Left colon (tissue), 2 donors: ENCODE results near the gene TTYH3. TPM values are rescaled to one million over a fixed set of nuclear protein-coding genes. Genes with fewer than 3 reads are reported as not detected.

Experiments used
- ATAC-seq: fragments of 200-7000 bp; cut with Tn5 transposase; one replicate; pipeline ENCODE4 v1.9.1; 2020; ENCODE audit warnings: mild to moderate bottlenecking, moderate library complexity
- DNase-seq, 2 donors: peaks; one replicate each; pipeline ENCODE4 v3.0.0-alpha.2; 2020
- intact Hi-C, 2 donors: fragments of 100-400 bp; cut with DNase I in 1 of 2; cut with micrococcal nuclease in 1 of 2; formaldehyde crosslinking; loops; one replicate each; pipeline versions ENCODE4 v1.11.2 to v1.14.0; 2022; cut with DNase I, micrococcal nuclease
- total RNA-seq, 2 donors: library from RNA; stranded (reverse); fragmentation: NEBNext Ultra II Directional; extraction: Animal tissue kit (Norgen Biotek cat#: 25700); gene quantifications; one replicate each; pipeline ENCODE4 v1.2.1, GENCODE V29; 2021
- donor health status: DM: no; HTN: no; CAD: no.
- donor health status: DM: yes; HTN: yes; CAD: no.

TTYH3 gene
- total RNA-seq, 2 donors from 2014 or later: 31.3 to 51.0 TPM

GRCh38 chr7:2641406-2642393, 9.9 kb downstream of the TTYH3 start:
- peak; percentile 66 to 72 for DNase-seq
- peak; percentile 16 for ATAC-seq

DNA sequence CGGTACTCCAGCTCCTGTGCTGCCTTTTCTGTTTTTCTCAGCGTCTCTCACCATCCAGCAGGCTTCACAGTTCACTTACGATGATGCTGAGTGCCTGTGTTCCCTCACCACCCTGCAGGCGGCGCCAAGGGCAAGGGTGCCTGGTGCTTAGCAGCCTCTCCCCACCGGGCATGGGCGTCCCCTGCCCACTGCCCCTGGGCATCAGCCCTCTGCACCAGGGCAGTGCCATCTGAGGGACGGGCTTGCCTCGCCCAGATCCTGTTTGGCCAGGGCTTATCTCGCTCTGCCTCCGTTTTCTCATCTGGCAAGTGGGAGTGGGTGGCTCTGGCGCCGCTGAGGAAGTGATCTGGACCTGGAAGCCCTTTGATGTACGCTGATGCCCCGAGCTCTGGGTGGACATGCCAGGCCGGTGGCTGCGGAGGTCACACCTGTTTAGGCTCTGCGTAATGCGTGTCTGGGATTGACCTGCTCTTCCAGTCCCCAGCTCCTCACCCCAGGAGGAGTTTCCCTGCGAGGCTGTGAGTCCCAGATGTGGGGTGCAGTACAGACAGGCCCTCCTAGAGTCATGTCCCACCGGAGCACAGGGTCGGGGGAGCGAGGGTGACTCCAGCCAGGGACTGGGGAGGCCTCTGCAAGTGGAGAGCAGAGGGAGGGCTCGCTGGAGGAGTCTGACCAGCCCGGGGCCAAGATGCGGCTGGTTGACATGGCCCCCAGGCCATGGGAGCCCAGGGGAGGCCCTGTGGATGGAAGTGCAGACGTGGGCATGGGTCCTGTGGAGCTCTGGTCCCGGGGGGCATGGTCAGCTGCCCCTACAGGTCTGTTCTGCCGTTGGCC, 11.8 kb downstream of the TTYH3 start:
- DNase-seq (peak in 1 of 2 donors; percentile 30), ATAC-seq (peak; percentile 7)
- intact Hi-C loops: no loop called here

More at GRCh38 chr7:2641406-2642393, 9.9 kb downstream of the TTYH3 start:
- intact Hi-C loops: no loop called here

DNA sequence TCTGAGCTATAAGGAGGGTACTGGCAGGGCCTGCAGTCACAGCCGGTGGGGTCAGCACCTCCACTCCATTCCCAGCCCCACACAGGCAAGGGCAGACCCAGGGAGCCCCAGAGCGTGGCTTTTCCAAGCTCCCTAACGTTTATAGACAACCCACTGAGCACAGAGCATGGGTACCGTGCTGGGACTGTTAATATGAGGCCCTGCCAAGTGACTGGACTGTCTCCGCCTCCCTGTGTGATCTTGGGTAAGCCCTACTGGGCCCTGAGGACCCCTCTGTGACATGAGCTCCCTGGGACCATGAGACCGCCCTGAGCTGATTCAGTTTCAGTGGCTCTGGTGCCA, 12.4 kb downstream of the TTYH3 start:
- no peak for DNase-seq
- ATAC-seq: no peak
- intact Hi-C loops: no loop called here

DNA sequence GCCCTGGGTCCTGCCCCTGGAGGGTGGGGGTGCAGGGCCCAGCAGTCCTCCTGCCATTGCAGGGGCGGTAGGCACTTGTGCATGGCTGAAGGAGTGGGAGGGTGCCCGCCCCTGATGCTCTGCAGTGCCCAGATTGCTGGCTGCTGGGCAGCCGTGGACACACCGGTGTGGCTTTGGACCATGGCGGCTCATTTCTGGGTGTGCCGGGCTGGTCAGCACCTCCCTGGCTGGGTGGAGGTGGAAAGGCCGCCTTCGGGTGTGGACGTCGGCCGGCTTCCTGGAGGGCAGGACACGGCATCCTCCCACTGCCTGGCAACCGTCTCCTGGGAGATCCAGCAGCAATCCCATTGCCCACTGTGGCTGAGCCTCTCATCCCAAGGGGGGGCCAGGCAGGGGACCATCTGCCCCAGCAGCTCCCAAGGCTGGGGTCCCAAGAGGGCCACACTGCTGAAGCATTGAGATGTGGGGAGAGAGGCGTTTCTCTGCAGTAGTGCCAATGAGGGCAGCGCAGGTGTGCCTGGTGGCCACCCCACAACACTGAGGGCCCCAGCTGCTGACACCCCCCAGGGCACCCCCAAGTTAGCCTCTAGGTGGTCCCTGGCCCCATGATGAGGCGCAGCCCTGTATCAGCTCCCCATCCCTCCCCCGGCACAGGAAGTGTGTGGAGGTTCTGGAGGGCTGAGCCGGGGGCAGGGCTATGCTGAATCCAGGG, 12.9 kb downstream of the TTYH3 start:
- ATAC-seq (peak; percentile 61), DNase-seq (peak in 1 of 2 donors; percentile 41)
- intact Hi-C loops: no loop called here

- intact Hi-C loops: no loop called here
- DNase-seq (peak in 1 of 2 donors; percentile 38), ATAC-seq (no peak)
These were observed 13.6 kb downstream of the TTYH3 start for GRCh38 chr7:2645274-2645868.

DNA sequence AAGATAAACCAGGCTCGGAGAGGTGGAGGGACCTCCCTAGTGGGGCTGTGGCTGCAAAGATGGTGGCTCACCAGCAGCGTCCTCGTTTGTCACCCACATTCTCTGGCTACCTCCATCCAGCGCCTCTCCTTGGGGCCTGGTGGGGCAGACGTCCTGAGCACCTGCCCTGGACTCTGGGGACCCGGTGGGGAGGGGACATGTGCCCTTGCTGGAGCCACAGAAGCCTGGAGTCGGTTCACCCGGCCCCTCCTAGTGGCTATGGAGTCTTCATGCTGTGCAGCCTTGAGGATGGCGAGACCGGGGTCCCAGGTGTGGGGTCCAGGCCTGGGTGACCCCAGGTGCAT, 14.5 kb downstream of the TTYH3 start:
- intact Hi-C loops: no loop called here
- ATAC-seq: no peak
- DNase-seq: no peak

- ATAC-seq: no peak
- intact Hi-C loops: no loop called here
- no peak for DNase-seq
These were observed 15.1 kb downstream of the TTYH3 start for GRCh38 chr7:2646680-2647571.

GRCh38 chr7:2647594-2648172, 15.9 kb downstream of the TTYH3 start:
- ATAC-seq (no peak), DNase-seq (no peak)
- intact Hi-C loops: no loop called here

DNA sequence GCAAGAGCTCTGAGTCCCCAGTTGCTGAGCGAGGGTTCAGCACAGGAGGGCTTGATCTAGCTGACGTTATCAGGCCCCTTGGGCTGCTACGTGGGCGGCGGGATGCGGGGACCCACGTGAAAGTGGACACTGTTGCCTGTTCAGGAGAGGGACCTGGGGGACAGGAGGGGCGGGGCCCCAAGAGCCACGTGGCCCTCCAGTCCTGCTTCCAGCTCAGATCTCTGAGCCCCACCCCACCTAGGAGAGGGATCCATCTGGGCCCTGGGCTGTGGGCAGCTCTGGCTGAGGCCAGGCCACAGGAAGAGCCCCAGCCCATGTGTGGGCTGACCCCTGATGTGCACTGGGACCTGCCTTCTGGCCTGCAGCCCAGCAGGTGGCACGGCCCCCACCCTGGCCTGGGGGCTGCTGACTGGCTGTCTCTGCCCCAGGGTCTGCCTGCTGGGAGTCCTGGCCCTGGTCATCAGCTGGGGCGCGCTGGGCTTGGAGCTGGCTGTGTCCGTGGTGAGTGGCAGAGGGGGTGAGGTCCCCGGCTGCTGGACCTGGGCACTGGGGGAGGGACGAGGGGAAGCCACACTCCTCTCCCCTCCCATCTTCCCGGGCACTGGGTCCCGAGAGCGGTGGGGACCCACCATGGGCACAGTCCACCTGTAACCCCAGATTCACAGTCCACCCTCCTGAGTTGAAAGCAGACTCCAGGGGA, 17.5 kb downstream of the TTYH3 start:
- intact Hi-C loops: no loop called here
- no peak for ATAC-seq
- no peak for DNase-seq

- ATAC-seq: no peak
- intact Hi-C loops: no loop called here
- DNase-seq: no peak
These were observed 18.2 kb downstream of the TTYH3 start for GRCh38 chr7:2649991-2650390.

- intact Hi-C loops: no loop called here
- no peak for ATAC-seq
- DNase-seq: no peak
These were observed 18.7 kb downstream of the TTYH3 start for GRCh38 chr7:2650451-2650850.

GRCh38 chr7:2651336-2651735, 19.6 kb downstream of the TTYH3 start:
- DNase-seq: peak in 1 of 2 donors; percentile 24
- ATAC-seq: peak; percentile 13
- intact Hi-C loops: no loop called here

DNA sequence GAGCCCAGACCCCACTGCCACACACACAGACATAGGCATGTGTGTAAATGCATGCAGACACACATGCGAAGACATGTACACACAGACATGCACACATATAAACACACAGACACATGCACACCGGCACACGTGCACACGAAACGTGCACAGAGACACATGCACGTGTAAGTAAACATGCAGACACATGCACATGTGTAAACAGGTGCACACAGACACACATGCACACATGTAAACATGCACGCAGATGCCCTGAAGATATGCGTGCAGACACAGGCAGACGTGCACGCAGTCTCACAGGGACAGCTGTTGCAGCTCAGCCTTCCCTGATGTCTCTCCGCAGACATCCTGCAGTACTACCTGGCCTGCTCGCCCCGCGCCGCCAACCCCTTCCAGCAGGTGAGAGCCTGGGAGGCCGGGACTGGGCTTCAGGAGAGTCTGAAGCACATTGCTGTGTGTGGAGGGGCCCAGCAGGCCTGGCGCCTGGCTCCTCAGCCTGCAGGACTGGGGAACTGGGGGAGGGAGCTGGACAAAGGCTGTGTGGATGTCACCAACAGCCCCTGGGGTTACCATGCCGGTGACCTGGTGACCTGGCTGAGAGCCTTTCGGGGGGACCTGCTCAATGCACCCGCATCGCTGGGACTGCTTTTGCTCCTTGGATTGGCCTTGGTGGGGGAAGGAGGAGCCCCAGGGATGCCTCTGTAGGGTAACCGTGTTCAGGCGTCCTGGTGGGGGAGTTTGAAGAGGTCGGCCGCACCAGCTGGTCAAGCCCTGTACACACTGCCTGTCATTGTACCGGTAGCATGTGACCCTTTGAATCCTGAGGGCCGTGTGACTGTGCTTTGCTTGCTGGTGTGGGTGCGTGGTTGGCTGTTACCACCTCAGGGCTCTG, 20.3 kb downstream of the TTYH3 start:
- intact Hi-C loops: no loop called here
- no peak for DNase-seq
- no peak for ATAC-seq

- DNase-seq: no peak
- intact Hi-C loops: no loop called here
- ATAC-seq: no peak
These were observed 20.9 kb downstream of the TTYH3 start for GRCh38 chr7:2652736-2653060.

DNA sequence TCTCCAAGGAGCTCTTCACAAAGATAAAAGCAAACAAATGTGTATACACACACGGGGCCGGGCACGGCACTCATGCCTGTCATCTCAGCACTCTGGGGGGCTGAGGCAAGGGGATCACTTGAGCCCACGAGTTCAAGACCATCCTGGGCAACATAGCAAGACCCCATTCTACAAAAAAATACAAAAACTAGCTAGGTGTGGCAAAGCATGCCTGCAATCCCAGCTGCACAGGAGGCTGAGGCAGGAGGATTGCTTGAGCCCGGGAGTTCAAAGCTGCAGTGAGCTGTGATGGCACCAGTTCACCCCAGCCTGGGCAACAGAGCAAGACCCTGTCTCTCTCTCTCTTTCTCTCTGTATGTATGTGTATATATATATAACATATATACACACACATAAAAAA, 22.3 kb downstream of the TTYH3 start:
- intact Hi-C loops: no loop called here
- ATAC-seq: no peak
- DNase-seq: no peak

DNA sequence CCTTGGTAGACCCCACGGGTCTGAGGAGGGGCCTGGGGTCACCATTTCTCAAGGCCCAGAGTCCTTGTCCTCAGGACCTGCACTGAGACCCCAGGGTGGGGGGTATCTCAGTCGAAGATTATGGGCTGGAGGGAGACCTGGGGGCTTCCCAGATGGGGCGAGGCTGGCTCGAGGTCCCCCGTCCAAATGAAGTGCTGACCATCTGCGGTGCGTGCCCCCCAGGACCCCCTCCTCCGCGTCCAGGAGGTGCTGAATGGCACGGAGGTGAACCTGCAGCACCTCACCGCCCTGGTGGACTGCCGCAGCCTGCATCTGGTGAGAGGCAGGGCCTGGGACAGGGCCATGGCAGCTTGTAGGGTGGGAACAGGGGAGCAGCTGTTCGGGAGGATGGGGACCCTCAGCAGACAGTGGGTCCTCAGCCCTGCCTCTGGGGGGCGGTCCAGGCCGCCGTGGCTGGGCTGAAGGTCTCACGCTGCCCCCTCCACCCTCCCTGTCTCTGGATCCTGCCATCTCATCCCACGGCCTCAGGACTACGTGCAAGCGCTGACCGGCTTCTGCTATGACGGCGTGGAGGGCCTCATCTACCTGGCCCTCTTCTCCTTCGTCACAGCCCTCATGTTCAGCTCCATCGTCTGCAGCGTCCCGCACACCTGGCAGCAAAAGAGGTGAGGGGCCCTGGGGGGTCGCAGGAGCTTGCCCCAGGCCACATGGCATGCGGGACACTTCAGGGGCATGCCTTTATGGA, 24.3 kb downstream of the TTYH3 start:
- intact Hi-C loops: no loop called here
- DNase-seq (no peak), ATAC-seq (no peak)
